DOHH2 (cell line): ENCODE results near the gene OOSP2.
"Not testable (repeated sequence)": the region's sequence is repeated elsewhere in the genome, so short reads cannot be mapped to it uniquely, and the experiment has no call there.

Source experiments
- H3F3A ChIP-seq: fragments of 200-600 bp; sonication (generic), shearing (Covaris generic); 2 replicates; pipeline ENCODE4 v1.6.0; 2016; ENCODE audit warnings: antibody characterized with exemption, mild to moderate bottlenecking; ENCODE audit not compliant: control insufficient read depth, insufficient read depth
- H3K27ac ChIP-seq: fragments of 200-600 bp; sonication (generic); 2 replicates; pipeline ENCODE4 v1.5.1; 2014; ENCODE audit warnings: low read depth, mild to moderate bottlenecking, low read length, moderate library complexity
- H3K27me3 ChIP-seq: fragments of 200-600 bp; sonication (generic); 2 replicates; pipeline ENCODE4 v1.6.1; 2014; ENCODE audit warnings: mild to moderate bottlenecking, low read length, mixed read lengths; ENCODE audit not compliant: control insufficient read depth
- H3K36me3 ChIP-seq: fragments of 200-600 bp; sonication (generic); 2 replicates; pipeline ENCODE4 v1.6.1; 2014; ENCODE audit warnings: mild to moderate bottlenecking, low read length, moderate library complexity, mixed read lengths; ENCODE audit not compliant: control insufficient read depth
- H3K4me1 ChIP-seq: fragments of 200-600 bp; sonication (generic); 2 replicates; pipeline ENCODE4 v1.6.1; 2014; ENCODE audit warnings: mild to moderate bottlenecking, low read length, mixed read lengths; ENCODE audit not compliant: control insufficient read depth
- H3K4me2 ChIP-seq: fragments of 200-600 bp; sonication (generic); 2 replicates; pipeline ENCODE4 v1.6.0; 2014; ENCODE audit warnings: mild to moderate bottlenecking, low read length, moderate library complexity
- H3K4me3 ChIP-seq: fragments of 200-600 bp; sonication (generic); 2 replicates; pipeline ENCODE4 v1.5.1; 2014; ENCODE audit warnings: mild to moderate bottlenecking, low read length, mixed read lengths
- H3K79me2 ChIP-seq: fragments of 200-600 bp; sonication (generic); 2 replicates; pipeline ENCODE4 v1.6.1; 2014; ENCODE audit warnings: mild to moderate bottlenecking, low read length, mixed read lengths; ENCODE audit not compliant: control insufficient read depth
- H3K9me2 ChIP-seq: fragments of 200-600 bp; sonication (generic); replicated peaks from 2 replicates; pipeline ENCODE4 v1.6.1; 2014; ENCODE audit warnings: mild to moderate bottlenecking, low read length, mixed read lengths; ENCODE audit not compliant: control insufficient read depth
- H3K9me3 ChIP-seq: fragments of 200-600 bp; sonication (generic); 2 replicates; pipeline ENCODE4 v1.6.1; 2014; ENCODE audit warnings: antibody characterized with exemption, low read length, mixed read lengths; ENCODE audit not compliant: control insufficient read depth, insufficient read depth
- H4K20me1 ChIP-seq: fragments of 200-600 bp; sonication (generic); 2 replicates; pipeline ENCODE4 v1.6.0; 2014; ENCODE audit warnings: low read depth, mild to moderate bottlenecking, antibody characterized with exemption, low read length, moderate library complexity; ENCODE audit not compliant: control insufficient read depth, insufficient read depth
- CTCF ChIP-seq: fragments of 200-600 bp; sonication (generic); IDR thresholded peaks from one replicate; pipeline ENCODE4 v1.5.1; 2014; ENCODE audit warnings: antibody characterized with exemption, mild to moderate bottlenecking, low read depth, low read length; ENCODE audit not compliant: poor library complexity, severe bottlenecking
- EZH2phosphoT487 ChIP-seq: fragments of 200-600 bp; sonication (generic); IDR thresholded peaks from 2 replicates; pipeline ENCODE4 v1.6.1; 2017; ENCODE audit warnings: borderline replicate concordance, mild to moderate bottlenecking, antibody characterized with exemption, low read length, moderate library complexity, mixed read lengths

OOSP2 gene

GRCh38 chr11:60016881-60017280, 23.3 kb upstream of the OOSP2 start, which contains the start of gene OOSP4B:
TSS of gene OOSP4B (plus strand) at chr11:60017181.
- Histone ChIP-seq H3F3A (no peaks in the 10 kb centered on the region), H3K4me1 (no peaks in the 10 kb centered on the region), H3K27me3 (no peaks in the 10 kb centered on the region), H3K27ac (no peak within 1 kb of the TSS), H3K4me3 (no peak within 1 kb of the TSS), H3K9me2 (no peaks in the 10 kb centered on the region), H3K79me2 (no peaks in the 10 kb centered on the region), H4K20me1 (no peaks in the 10 kb centered on the region), H3K4me2 (no peak within 1 kb of the TSS), H3K36me3 (no peaks in the 10 kb centered on the region), H3K9me3 (no peaks in the 10 kb centered on the region)
- no peak for TF ChIP-seq EZH2phosphoT487
- no peak for TF ChIP-seq CTCF

- no peaks in the 10 kb centered on the region for H3K4me1 ChIP-seq
- no peaks in the 10 kb centered on the region for H3K36me3 ChIP-seq
- H3K9me2 ChIP-seq, result no peaks in the 10 kb centered on the region
- H3K9me3 ChIP-seq, result no peaks in the 10 kb centered on the region
- H3K27ac ChIP-seq, result no peak overlapping the region
- H3F3A ChIP-seq, result no peaks in the 10 kb centered on the region
- no peak overlapping the region for H3K4me2 ChIP-seq
- no peaks in the 10 kb centered on the region for H3K27me3 ChIP-seq
- H4K20me1 ChIP-seq, result no peaks in the 10 kb centered on the region
- TF ChIP-seq EZH2phosphoT487 (no peak), CTCF (no peak)
- H3K4me3 ChIP-seq, result no peak overlapping the region
- H3K79me2 ChIP-seq, result no peaks in the 10 kb centered on the region
These were observed 22.2 kb upstream of the OOSP2 start for GRCh38 chr11:60018058-60018457.

GRCh38 chr11:60020376-60020775, 19.8 kb upstream of the OOSP2 start:
- H3K27me3 ChIP-seq, H3K27ac ChIP-seq, H4K20me1 ChIP-seq: not testable (repeated sequence)

GRCh38 chr11:60029015-60029632, 11.1 kb upstream of the OOSP2 start:
- Histone ChIP-seq H3K27ac (no peak overlapping the region), H3K27me3 (no peaks in the 10 kb centered on the region), H3K36me3 (no peaks in the 10 kb centered on the region), H3K4me2 (no peak overlapping the region), H3K9me2 (no peaks in the 10 kb centered on the region), H3K4me1 (no peaks in the 10 kb centered on the region), H3K9me3 (no peaks in the 10 kb centered on the region), H3F3A (no peaks in the 10 kb centered on the region), H4K20me1 (no peaks in the 10 kb centered on the region), H3K79me2 (no peaks in the 10 kb centered on the region), H3K4me3 (no peak overlapping the region)
- TF ChIP-seq EZH2phosphoT487, result no peak
- TF ChIP-seq CTCF, result no peak

More at GRCh38 chr11:60020376-60020775, 19.8 kb upstream of the OOSP2 start:
- H3K4me2 ChIP-seq, H3F3A ChIP-seq, H3K36me3 ChIP-seq, H3K9me2 ChIP-seq, H3K79me2 ChIP-seq, H3K9me3 ChIP-seq, H3K4me3 ChIP-seq, H3K4me1 ChIP-seq: not testable (repeated sequence)

- not testable (repeated sequence) for H3K36me3 ChIP-seq, H3K9me2 ChIP-seq, H3K27ac ChIP-seq, H3F3A ChIP-seq, H3K79me2 ChIP-seq, H4K20me1 ChIP-seq, H3K4me1 ChIP-seq, H3K9me3 ChIP-seq, H3K4me3 ChIP-seq, H3K4me2 ChIP-seq, H3K27me3 ChIP-seq
These were observed 10.2 kb downstream of the OOSP2 start for GRCh38 chr11:60050422-60050821.

- H3K36me3 ChIP-seq, H3K4me2 ChIP-seq, H3K79me2 ChIP-seq, H3K27me3 ChIP-seq, H3K4me3 ChIP-seq, H3K9me3 ChIP-seq, H3K4me1 ChIP-seq, H4K20me1 ChIP-seq, H3K27ac ChIP-seq, H3F3A ChIP-seq, H3K9me2 ChIP-seq: not testable (repeated sequence)
These were observed 10.6 kb downstream of the OOSP2 start for GRCh38 chr11:60050839-60051238.
